ENCODE results near the gene CYB5B. TPM values are rescaled to one million over a fixed set of nuclear protein-coding genes. Genes with fewer than 3 reads are reported as not detected.
A peak's percentile ranks its signal among the peaks of the same experiment; 100 is the strongest.

The CYB5B gene
- total RNA-seq, 1 donor from 2014 or later: 71.8 TPM

DNA sequence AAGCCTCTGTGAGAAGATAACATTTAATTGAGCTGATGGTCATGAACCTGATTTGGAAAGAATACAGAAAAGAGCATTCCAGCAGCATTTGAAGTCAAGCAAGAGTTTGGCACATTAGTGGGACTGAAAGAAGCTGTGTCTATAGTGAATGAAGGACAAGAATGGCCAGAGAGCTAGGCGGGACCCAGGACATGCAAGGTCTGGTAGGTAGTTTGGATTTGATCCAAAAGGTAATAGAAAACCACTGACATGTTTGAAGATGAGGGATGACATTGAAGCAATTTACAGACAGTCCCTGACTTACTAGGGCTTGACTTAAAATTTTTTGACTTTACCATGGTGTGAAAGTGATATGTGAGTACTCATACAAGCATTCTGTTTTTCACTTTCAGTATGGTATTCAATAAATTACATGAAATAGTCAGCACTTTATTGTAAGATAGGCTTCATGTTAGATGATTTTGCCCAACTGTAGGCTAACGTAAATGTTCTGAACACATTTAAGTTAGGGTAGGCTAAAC is 7.6 kb downstream of the CYB5B start:
- TF ChIP-seq, protein P1, sequence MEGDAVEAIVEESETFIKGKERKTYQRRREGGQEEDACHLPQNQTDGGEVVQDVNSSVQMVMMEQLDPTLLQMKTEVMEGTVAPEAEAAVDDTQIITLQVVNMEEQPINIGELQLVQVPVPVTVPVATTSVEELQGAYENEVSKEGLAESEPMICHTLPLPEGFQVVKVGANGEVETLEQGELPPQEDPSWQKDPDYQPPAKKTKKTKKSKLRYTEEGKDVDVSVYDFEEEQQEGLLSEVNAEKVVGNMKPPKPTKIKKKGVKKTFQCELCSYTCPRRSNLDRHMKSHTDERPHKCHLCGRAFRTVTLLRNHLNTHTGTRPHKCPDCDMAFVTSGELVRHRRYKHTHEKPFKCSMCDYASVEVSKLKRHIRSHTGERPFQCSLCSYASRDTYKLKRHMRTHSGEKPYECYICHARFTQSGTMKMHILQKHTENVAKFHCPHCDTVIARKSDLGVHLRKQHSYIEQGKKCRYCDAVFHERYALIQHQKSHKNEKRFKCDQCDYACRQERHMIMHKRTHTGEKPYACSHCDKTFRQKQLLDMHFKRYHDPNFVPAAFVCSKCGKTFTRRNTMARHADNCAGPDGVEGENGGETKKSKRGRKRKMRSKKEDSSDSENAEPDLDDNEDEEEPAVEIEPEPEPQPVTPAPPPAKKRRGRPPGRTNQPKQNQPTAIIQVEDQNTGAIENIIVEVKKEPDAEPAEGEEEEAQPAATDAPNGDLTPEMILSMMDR (IDR thresholded peaks at IDR 0.05): no peak
- peaks cover 25% of the 10 kb centered on the region for H3K36me3 Mint-ChIP-seq (ENCODE audit: low read depth)

DNA sequence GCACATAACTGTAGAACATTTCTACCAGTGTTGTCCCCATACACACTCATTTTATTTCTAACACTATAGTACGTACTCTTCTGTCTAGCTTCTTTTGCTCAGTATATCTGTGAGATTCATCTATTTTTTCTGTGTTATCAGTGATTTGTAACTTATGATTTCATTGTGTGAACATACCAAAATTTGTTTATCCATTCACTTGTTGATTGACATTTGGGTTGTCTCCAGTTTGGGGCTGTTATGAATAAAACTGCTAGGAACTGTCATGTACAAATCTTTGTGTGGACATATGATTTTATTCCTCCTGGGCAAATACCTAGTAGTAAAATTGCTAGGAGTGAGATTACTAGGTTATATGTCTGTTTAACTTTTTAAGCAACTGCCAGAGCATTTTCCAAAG is 9.6 kb downstream of the CYB5B start:
- no peak for DNase-seq (ENCODE audit: low spot score)
- Mint-ChIP-seq H3K27ac (ENCODE audit: unreplicated experiment) (no peak overlapping the region), H3K9me3 (ENCODE audit: low read depth) (peaks cover under 1% of the 10 kb centered on the region), H3K4me1 (ENCODE audit: low read depth) (peaks cover 7% of the 10 kb centered on the region), H3K4me3 (ENCODE audit: unreplicated experiment) (no peak overlapping the region), H3K27me3 (ENCODE audit: low read depth) (no peaks in the 10 kb centered on the region), H3K36me3 (ENCODE audit: low read depth) (peaks cover 18% of the 10 kb centered on the region)
- TF ChIP-seq, protein P1 (IDR thresholded peaks at IDR 0.05): no peak

More for the DNA sequence above, 7.6 kb downstream of the CYB5B start:
- Mint-ChIP-seq H3K4me1 (ENCODE audit: low read depth) (peaks cover 9% of the 10 kb centered on the region), H3K4me3 (ENCODE audit: unreplicated experiment) (no peak overlapping the region), H3K27me3 (ENCODE audit: low read depth) (no peaks in the 10 kb centered on the region), H3K9me3 (ENCODE audit: low read depth) (peaks cover 7% of the 10 kb centered on the region), H3K27ac (ENCODE audit: unreplicated experiment) (no peak overlapping the region)
- DNase-seq (ENCODE audit: low spot score): no peak

DNA sequence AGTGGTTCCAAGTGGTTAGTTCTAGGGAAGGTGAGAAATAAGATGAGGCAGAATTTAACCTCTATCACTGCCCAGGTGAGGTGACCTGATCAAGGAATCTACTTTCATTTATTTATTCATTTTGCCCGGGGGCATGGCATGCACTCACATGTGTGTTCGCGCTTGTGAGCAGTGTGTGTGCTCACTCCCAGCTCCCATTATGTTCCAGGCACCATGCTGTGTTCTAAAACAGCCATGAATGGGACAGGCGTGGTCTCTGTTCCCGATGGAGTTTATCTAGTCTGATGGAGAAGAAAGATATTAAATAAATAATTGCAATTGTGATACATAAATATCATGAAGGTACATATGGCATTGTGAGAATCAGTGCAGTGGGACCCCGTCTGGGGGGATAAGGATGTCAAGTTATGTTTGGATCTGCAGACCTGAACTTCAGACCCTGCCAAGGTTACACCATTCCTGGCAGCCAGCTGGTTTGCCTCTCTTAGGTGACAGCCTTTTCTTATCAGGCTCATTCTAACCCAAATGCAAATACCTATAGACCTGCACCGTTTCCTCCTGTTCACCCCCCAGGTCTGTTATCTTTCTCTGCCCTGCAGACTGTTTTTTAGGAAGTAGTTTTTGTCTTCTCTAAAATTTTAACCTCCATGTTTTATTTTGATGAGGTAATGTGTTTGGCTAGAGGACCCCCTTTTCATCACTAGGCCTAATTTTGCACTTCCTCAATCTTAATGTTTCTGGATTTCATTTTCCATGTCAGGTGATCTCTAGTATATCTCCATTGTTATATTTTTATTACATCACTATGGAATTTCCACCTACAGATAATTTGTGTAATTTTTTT is 11.8 kb downstream of the CYB5B start:
- H3K27me3 Mint-ChIP-seq (ENCODE audit: low read depth): no peaks in the 10 kb centered on the region
- peaks cover 7% of the 10 kb centered on the region for H3K4me1 Mint-ChIP-seq (ENCODE audit: low read depth)
- DNase-seq (ENCODE audit: low spot score): no peak
- H3K27ac Mint-ChIP-seq (ENCODE audit: unreplicated experiment): no peak overlapping the region
- H3K9me3 Mint-ChIP-seq (ENCODE audit: low read depth): no peaks in the 10 kb centered on the region
- TF ChIP-seq, protein P1 (IDR thresholded peaks at IDR 0.05): no peak
- peaks cover 11% of the 10 kb centered on the region for H3K36me3 Mint-ChIP-seq (ENCODE audit: low read depth)
- H3K4me3 Mint-ChIP-seq (ENCODE audit: unreplicated experiment): no peak overlapping the region

DNA sequence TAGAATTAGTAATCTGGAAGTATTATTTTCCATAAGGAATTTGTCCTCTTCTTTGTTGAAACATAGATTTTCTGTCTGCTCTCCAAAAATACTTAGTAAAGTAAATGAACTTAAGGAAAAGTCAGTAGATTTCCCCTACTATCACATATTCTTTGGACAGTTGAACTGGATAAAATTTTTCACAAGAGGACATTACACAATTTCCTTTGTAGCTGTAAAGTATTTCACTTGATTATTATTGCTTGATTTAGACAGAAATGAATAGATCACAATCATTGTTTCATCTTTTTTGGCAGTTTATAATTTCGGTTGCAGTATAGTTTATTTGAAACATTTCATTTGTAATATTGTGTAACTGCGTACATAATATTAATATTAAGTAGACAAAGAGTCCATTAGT is 12.5 kb downstream of the CYB5B start:
- Mint-ChIP-seq H3K9me3 (ENCODE audit: low read depth) (no peaks in the 10 kb centered on the region), H3K27me3 (ENCODE audit: low read depth) (no peaks in the 10 kb centered on the region), H3K27ac (ENCODE audit: unreplicated experiment) (peak overlapping the region; percentile 22), H3K36me3 (ENCODE audit: low read depth) (peaks cover 7% of the 10 kb centered on the region), H3K4me3 (ENCODE audit: unreplicated experiment) (no peak overlapping the region), H3K4me1 (ENCODE audit: low read depth) (peaks cover 7% of the 10 kb centered on the region)
- no peak for DNase-seq (ENCODE audit: low spot score)
- TF ChIP-seq, protein P1 (IDR thresholded peaks at IDR 0.05): no peak

DNA sequence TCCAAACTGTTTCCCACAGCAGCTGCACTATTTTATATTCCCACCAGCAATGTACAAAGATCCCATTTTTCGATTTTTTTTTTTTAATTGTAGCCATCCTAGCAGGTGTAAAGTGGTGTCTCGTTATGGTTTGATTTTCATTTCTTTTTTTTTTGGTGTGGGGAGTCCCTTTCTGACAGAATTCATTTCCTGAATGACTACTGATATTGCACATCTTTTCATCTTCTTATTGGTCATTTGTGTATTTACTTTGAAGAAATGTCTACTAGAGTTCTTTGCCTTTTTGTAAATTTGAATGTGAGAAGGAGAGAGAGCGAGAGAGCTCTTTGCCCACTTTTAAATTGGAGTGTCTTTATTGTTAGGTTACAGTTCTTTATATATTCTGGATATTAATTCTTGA is 14.0 kb downstream of the CYB5B start:
- Mint-ChIP-seq H3K36me3 (ENCODE audit: low read depth) (peaks cover 1% of the 10 kb centered on the region), H3K4me3 (ENCODE audit: unreplicated experiment) (no peak overlapping the region), H3K9me3 (ENCODE audit: low read depth) (no peaks in the 10 kb centered on the region), H3K27ac (ENCODE audit: unreplicated experiment) (no peak overlapping the region), H3K27me3 (ENCODE audit: low read depth) (no peaks in the 10 kb centered on the region), H3K4me1 (ENCODE audit: low read depth) (peaks cover 7% of the 10 kb centered on the region)
- DNase-seq (ENCODE audit: low spot score): no peak
- TF ChIP-seq, protein P1 (IDR thresholded peaks at IDR 0.05): no peak
